ENCODE measurements around the gene LORICRIN.

LORICRIN gene

DNA sequence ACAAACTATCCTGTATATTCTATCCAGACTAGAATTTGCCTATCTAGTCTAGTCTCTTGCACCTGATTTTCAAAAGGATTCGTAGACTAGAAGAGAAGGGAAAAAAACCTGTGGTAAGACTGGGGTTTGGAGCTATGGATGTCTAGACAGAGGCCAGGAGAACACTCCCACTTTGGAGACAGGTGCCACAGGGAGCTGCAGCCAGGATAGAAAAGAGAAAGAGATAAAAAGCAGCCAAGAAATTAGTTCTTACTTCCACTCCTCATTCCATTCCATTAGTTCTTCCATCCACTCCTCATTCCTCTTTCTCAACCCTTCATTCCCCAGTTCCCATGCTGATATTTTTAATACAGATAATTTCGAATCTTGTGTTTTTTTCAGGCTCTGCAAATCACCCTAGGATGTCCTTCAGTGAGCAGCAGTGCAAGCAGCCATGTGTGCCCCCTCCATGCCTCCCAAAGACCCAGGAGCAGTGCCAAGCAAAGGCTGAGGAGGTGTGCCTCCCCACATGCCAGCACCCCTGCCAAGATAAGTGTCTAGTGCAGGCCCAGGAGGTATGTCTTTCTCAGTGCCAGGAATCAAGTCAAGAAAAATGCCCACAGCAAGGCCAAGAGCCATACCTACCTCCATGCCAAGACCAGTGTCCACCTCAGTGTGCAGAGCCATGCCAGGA lies 41.6 kb upstream of the LORICRIN start:
- CTCF ChIA-PET, result interaction anchor here (1.6 kb wide), 1 partner anchor 25 kb away, joined by 5 read pairs; no protein-coding TSS in a partner anchor
- TF ChIP-seq ZNF600 (tag by site-specific recombination; IDR thresholded peaks at IDR 0.05) (no peak), ZNF202 (tag by site-specific recombination; IDR thresholded peaks at IDR 0.05; ENCODE audit: borderline replicate concordance) (no peak), ZNF24 (tag by site-specific recombination; IDR thresholded peaks at IDR 0.05) (no peak), ZNF776 (tag by site-specific recombination; IDR thresholded peaks at IDR 0.05; ENCODE audit: borderline replicate concordance) (no peak), ZNF175 (tag by site-specific recombination; IDR thresholded peaks at IDR 0.05) (no peak), GLIS2 (tag by site-specific recombination; IDR thresholded peaks at IDR 0.05) (no peak), ZNF394 (tag by site-specific recombination; IDR thresholded peaks at IDR 0.05; ENCODE audit: borderline replicate concordance) (no peak), ZNF660 (tag by site-specific recombination; IDR thresholded peaks at IDR 0.05) (no peak), ZBTB48 (tag by site-specific recombination; IDR thresholded peaks at IDR 0.05) (no peak), ZNF555 (tag by site-specific recombination; conservative IDR thresholded peaks at IDR 0.05) (no peak)
- TF ChIP-seq, protein P1, sequence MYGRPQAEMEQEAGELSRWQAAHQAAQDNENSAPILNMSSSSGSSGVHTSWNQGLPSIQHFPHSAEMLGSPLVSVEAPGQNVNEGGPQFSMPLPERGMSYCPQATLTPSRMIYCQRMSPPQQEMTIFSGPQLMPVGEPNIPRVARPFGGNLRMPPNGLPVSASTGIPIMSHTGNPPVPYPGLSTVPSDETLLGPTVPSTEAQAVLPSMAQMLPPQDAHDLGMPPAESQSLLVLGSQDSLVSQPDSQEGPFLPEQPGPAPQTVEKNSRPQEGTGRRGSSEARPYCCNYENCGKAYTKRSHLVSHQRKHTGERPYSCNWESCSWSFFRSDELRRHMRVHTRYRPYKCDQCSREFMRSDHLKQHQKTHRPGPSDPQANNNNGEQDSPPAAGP (tag by site-specific recombination; IDR thresholded peaks at IDR 0.05), result no peak
- no peak overlapping the region for H3K27ac ChIP-seq (ENCODE audit: extremely low read depth, low read depth, low read length)
- H3K9me3 ChIP-seq (ENCODE audit: control insufficient read depth, insufficient read depth, low read depth, low read length), result no peaks in the 10 kb centered on the region
- H3K4me3 ChIP-seq (ENCODE audit: low read depth, low read length), result no peak overlapping the region
- H3K36me3 ChIP-seq (ENCODE audit: control insufficient read depth in 2 of 2, insufficient read depth in 1 of 2, low read length in 2 of 2), result no peaks in the 10 kb centered on the region
- POLR2A ChIA-PET, result no interaction called here
- no peaks in the 10 kb centered on the region for H3K4me1 ChIP-seq (ENCODE audit: control insufficient read depth, insufficient read depth, low read length)

DNA sequence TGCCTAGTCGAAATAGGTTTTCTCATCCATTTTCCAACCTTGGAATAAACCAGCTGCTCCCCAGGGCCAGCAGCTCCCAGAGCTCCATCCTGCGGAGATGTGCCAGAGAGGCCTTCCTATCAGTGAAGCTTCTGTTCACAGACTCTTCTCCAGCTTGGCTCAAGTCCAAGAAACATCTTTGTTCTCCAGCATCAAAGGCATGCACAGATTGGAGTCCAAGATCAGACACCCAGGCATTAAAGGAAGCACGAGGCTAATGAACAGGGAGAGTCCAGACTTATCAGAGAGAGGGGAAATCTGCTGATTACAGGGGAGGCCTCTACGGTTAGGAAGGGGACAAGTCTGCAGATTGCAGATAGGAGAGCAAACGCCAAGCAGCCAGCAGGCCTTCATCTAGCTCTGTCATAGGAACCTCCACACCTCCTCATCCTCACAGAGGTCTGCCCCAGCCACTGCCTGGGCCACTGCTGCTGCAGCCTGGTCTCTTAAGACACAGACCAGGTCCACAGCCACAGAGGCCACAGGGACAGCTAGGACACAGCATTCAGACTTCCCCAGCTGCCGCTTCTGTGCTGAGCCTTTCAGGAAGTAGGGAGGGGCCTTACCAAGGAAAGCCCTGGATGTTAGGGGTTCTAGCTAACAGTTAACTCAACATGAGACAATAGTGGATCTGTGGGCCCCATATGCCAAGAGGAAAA lies 38.7 kb upstream of the LORICRIN start:
- CTCF ChIA-PET, result interaction anchor here (0.5 to 1.8 kb wide), 12 partner anchors 18 to 577 kb away, joined by 3 to 11 read pairs (median 4); no protein-coding TSS in a partner anchor
- H3K4me3 ChIP-seq (ENCODE audit: low read depth, low read length), result no peak overlapping the region
- H3K27ac ChIP-seq (ENCODE audit: extremely low read depth, low read depth, low read length), result no peak overlapping the region
- H3K4me1 ChIP-seq (ENCODE audit: control insufficient read depth, insufficient read depth, low read length), result no peaks in the 10 kb centered on the region
- no peak for TF ChIP-seq ZNF76 (tag by site-specific recombination; IDR thresholded peaks at IDR 0.05; ENCODE audit: borderline replicate concordance, low read depth)
- 0 out of 2 replicates have a peak, but pooled peaks have one; percentile 40 for TF ChIP-seq ZBTB17 (tag by site-specific recombination; IDR thresholded peaks at IDR 0.05)
- no peak for TF ChIP-seq BCL11B (tag by site-specific recombination; IDR thresholded peaks at IDR 0.05; ENCODE audit: low read depth)
- TF ChIP-seq ZNF18 (tag by site-specific recombination; IDR thresholded peaks at IDR 0.05), result no peak
- no peak for TF ChIP-seq ZNF433 (tag by site-specific recombination; IDR thresholded peaks at IDR 0.05; ENCODE audit: low read depth)
- no peak for TF ChIP-seq KLF7 (tag by site-specific recombination; IDR thresholded peaks at IDR 0.05; ENCODE audit: borderline replicate concordance)
- H3K36me3 ChIP-seq (ENCODE audit: control insufficient read depth in 2 of 2, insufficient read depth in 1 of 2, low read length in 2 of 2), result no peaks in the 10 kb centered on the region
- H3K9me3 ChIP-seq (ENCODE audit: control insufficient read depth, insufficient read depth, low read depth, low read length), result no peaks in the 10 kb centered on the region
- POLR2A ChIA-PET, result no interaction called here

Measured in HEK293 (cell line).